NCI-H2227 (cell line): ENCODE measurements around the gene SHLD1.
A peak's percentile ranks its signal among the peaks of the same experiment; 100 is the strongest.

Experiments
- DNase-seq: peaks from one replicate; lab custom pipeline; 2025; ENCODE audit not compliant: unreplicated experiment; lab: John Stamatoyannopoulos, UW

The SHLD1 gene

DNA sequence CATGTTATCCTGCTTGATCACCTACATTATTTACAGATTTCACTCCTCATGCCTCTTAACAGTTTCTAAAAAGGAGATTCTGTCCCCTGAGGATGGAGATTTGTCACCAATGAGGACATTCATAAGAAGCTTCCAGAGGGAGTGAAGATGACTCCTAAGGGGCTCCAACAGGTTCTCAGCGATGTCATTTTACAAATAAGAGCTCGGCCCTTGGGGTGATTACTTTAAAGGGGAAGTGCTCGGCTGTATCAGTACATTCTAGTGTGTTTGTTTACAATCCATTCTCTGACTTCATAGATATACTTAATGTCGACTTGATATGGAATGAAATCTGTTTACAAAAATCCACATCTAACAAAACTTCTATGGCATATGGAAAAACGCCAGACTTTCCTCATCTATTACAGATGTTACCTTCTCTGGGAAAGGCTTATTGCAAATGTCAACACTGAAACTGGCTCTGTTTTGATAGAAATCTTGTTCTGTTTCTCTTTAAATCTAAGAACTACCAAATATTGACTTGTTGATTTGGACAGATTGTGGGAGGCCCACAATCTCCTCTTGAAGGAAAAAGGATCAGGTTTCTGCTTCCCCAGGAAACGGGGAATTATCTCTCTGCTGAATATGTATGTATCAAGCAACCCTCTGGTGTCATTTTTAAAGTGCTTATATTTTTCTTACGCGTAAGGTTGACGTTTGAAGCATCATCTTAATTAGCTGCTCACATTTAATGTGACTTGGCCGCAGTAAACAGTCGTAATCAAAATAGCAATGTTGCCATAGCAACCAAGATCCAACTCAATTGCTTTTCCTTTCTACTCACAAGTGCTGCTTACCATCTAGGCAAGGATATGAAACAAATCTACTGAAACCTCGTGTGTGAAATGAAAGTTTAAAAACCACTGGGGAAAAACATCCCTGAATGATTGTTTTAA, 95.7 kb downstream of the SHLD1 start:
- DNase-seq = peak; percentile 62

DNA sequence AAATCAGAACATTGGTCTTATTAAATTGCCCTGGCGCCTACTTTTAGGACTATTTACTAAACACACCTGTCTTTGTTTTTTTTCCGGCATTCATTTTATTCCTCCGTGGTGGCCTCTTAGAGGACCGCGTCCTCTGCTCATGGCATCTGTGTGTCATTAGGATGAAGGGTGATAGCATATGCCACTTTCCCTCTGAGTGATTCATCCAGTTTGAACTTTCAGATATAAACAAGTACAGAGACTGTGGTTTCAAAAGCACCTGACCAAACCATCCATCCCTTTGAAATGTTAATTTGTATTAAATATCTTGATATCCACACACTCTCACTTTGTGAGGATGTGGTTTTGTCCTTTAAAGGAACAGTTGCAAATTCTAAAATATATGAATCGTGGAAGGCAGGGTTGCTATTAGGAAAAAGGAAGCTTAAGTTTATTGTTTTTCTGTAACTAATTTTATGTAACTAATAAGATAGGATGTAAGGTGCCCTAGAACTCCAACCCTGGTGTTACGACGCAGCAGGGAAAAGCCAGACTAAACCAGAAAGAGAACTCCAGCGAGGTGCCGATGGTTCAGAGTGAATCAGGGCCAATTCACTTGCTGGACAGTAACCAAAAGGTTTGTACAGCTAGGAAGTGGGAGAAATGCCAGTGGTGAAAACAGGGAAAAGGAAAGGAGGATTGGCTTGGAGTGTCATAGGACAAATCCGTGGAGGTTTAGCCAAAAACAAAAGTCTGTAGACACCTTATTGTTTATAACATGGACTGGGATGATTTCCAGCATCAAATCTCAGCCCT, 98.7 kb downstream of the SHLD1 start:
- DNase-seq = no peak

DNA sequence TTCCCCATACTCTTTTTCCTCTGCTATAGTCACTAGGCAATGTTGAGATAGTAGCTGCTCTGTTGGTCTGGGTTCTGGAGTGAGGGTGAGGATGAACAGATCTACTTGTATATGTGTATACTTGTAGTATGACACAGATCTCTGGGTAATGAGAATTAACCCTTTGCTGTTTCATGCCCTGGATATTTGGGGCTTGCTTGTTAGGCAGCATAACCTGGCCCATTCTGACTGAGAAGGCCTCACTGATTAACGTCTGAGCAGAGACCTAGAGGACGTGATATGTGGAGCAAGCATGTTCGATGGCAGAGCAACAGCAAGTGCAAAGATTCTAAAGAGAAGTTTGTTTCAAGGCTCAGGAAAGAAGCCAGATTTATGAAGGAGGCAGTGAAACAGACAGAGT, 105.7 kb downstream of the SHLD1 start:
- no peak for DNase-seq

DNA sequence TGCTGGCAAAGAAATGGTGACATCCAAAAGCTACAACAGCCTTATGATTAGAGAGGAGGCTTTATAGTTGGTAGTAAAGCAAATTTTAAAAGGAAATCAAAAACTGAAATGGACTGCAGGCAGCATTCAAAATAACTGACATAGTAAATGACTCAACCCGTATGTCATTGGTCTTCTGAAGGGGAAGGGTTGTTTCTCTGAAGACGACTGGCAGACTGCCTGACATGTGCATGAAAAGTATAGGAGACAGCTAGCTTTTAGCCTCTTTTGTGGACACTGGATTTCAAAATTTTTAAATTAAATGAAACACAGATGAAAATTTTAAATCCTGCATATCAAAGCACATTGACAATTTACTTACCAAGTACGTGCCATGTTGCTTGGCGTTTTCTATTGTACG, 109.4 kb downstream of the SHLD1 start:
- DNase-seq = no peak

DNA sequence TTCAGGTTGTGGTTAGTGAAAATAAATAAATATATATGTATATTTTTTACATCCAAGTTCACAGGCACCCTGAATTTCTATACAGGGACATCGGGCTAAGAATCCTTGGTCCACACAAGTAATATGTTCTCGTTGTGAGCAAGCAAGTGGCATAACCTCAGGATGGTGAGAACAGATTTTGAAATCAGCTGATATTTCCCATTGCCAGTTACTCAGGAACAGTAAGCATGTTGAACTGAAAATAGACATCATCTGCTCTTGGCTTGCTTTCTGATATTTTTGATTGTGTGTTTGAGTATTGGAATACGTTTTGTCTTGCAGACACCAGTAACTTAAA, 112.5 kb downstream of the SHLD1 start:
- no peak for DNase-seq

DNA sequence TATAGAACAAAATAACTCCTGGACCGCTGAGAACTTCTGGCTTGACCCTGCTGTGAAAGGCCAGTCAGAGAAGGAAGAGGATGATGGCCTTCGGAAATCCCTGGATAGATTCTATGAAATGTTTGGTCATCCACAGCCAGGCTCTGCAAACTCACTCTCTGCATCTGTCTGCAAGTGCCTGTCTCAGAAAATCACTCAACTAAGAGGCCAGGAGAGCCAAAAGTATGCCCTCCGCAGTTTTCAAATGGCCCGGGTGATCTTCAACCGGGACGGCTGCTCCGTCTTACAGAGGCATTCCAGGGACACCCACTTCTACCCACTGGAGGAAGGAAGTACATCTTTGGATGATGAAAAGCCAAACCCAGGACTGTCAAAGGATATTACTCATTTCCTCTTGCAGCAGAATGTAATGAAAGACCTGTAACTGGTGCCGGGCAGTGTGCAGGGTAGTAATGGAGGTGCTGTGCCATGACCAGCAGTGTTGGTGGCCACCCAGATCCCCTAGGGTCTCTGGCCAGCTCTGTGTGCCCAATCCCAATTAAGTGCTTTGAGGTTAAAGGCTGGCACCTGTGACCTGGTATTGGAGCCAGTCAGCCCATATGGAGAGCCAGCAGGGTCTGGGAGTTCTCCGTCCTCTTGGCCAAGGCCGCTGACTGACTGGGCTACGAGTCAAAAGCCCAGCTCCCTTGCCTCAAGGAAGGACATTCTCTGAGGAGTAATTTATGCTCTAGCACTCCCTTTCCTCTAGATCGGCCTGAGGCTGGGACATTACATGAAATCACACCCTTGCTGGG, 113.0 kb downstream of the SHLD1 start:
- DNase-seq = no peak

DNA sequence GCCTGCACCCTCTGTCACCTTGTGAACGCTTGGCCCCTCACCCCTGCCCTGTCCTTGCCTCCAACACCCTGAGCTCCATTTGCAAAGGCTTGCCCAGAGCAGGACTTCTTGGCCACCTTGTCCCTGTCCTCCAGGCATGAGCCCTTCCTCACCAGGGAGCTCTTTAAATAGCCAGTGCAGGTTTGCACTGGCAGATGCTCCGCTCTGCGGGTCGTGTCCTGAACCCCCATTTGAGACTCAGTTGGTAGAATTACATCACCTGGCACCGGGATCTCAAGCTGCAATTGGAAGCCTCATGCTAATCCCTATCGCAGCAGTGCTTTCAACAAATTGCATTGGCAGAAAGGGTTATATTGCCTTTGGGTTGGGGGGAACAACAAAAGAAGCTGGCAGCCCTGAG, 114.2 kb downstream of the SHLD1 start:
- DNase-seq = no peak

DNA sequence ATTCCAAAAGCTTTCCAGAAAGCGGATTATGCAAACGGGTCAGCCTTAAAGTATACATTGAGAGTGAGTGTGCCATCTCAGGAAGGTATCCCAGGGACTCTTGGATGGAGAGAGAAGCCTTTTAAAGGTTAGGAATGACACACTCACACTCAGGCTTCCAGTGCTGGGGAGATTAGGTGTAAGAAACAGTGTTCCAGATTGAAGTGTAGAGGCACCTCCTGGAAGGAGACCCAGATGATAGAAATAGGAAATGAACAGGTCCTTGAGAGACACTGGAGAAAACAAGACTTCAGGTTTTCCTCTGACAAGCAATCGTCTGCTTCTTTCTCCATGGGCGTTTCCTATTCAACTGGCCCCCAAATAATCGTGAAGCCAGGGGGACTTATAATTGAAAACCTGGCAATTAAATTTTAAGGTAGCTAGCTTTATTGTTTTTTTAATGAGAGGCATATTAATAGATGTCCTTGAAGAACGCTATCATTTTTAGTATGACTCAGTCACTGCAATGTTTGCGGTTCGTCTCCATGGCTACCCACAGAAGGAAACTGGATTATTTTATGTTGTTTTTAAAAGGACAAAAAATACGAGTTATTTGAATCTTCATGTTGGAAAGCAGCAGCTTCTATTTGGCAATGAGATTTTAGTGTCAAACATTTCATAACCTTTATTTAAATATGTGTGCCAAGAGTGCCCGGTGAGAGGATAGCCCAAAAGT, 114.8 kb downstream of the SHLD1 start:
- DNase-seq = no peak

DNA sequence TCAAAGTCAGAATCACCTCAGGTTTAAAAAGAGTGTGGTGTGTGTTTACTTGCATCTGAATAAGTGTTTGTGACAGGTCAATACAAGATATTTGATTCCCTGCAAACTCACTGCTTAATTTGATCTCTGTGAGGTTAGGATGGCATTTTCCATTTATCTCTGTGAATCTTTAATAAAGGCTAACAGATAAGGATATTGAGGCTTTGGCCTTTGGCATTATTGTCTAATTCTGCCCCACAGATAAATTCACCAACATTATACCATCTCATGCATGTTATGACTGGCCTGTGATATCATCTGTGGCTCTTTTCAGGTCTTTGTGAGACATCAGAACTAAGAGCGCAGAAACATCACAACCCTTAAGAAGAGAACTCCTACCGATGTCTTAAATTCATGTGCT, 115.4 kb downstream of the SHLD1 start:
- DNase-seq = no peak

DNA sequence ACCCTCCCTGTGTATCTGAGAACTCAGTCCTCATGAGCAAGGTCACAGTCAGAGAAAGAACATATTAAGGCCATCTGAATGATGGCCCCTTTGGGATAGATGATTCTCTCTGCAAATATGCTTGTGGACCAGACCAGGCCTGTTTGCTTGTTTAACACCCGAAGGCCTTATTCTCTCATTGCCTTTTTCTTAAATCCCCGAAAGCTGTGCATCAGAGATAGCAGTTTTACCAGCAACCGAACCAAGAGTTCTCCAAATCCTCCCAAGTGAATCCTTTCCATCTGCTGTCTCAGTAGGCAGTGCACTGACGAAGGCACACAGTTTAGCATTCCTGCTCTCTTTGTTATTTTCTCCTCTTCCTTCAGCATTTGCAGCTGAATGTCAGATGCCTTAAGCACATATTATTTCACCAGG, 120.4 kb downstream of the SHLD1 start:
- no peak for DNase-seq

DNA sequence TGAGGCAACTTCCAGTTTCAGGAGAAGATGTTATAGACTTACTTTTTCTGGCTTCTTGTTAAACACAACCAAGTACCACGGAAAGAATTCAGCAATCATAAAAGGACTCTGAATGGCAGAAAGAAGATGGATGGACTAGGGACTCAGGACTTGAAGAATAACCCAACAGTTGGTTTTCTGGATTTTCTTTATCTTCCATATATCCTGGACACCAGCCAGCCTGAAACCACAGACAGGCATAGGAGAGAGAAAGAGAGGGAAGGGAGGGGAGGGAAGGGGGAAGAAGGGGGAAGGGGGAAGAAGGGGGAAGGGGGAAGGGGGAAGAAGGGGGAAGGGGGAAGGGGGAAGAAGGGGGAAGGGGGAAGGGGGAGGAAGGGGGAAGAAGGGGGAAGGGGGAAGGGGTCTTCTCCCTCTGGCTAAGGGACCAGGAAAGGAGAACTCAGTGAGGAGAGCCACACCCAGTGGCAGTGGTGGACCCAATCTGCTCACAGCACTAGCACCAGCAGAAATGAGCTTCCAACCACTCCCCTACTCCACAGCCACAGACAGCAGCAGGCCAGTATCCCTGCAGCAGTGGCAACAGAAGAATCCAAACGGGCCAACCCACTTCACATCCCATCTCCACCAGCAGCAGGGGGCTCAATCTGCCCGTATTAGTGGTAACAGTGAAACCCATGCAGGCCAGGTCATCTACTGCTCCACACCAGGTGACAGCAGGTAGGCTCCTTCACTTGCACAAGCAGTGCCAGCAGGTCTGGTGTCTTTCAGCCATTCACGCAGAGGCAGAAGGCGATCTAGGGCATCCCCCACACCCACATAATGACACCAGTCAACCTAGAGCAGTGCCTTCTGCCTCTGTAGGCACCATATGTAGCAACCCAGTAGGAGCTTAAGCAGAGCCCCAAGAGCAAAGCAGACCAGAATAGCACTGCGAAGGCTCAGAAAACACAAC, 121.5 kb downstream of the SHLD1 start:
- DNase-seq = no peak

DNA sequence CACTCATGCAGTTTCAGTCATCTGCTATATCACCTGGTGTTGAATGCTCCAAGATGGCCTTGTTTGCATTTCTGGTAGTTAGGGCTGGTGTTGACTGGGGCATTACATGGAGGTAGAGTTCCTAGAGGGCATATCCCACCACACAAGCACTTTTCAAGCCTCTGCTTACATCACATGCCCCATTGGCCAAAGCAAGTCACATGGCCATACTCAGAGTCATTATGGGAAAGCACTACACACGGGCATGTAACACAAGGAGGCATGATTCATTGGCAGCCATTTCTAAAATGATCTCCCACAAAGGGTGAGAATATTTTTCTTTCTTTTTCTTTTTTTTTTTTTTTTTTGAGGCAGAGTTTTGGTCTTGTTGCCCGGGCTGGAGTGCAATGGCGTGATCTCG, 126.9 kb downstream of the SHLD1 start:
- no peak for DNase-seq

DNA sequence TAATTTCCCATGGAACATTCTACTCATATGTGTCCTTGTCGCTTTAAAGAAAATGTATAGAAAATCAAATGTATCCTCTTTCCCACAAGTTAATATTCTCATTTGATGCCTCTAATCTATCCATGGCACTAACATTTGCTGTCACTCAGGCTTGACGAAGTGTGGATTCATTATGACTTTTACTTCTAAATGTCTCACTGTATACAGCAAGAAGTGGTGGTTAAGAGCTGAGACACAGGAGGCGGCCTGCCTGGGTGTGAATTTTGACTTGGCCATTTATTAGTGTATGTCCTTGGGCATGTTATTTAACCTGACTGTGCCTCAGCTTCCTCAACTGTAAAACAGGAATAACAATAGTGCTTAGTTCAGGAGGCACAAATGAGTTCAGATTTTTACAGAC, 130.1 kb downstream of the SHLD1 start:
- DNase-seq = no peak

DNA sequence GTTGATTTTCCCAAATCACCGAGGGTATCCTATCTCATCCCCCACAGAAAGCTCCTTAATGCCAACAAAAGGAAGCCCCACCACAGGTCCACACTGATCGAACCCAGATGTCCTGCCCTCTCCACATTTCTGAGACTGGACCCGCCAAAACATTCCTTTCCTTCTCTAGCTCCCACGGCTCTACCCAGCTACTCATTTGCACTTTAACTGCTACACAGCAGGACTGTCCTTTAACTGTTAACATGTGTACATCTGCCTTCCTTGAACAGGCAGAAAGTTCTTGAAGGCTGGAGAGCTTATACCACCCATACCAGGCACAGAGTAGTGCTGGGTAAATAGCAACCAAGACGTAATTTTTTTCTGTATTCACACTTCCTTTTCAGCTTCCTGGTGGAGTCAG, 131.5 kb downstream of the SHLD1 start:
- no peak for DNase-seq

DNA sequence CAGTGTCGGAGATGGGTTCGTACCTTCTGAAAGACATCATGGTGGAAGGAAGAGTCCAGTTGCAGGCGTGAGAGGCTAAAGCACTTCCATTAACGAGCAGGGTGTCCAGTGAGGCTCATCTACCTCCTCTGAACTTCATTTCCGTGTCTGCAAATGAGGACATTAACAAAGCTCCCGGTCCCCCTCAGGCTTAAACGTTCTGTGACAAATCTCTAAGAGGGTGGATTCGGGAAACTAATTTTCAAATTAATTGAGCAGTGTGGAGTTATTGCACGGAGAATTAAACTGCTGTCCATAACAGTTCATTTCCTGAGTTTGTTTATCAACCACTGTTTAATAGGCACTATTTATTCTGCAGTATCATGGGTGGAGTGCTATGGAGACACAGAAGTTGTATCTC, 132.0 kb downstream of the SHLD1 start:
- no peak for DNase-seq

DNA sequence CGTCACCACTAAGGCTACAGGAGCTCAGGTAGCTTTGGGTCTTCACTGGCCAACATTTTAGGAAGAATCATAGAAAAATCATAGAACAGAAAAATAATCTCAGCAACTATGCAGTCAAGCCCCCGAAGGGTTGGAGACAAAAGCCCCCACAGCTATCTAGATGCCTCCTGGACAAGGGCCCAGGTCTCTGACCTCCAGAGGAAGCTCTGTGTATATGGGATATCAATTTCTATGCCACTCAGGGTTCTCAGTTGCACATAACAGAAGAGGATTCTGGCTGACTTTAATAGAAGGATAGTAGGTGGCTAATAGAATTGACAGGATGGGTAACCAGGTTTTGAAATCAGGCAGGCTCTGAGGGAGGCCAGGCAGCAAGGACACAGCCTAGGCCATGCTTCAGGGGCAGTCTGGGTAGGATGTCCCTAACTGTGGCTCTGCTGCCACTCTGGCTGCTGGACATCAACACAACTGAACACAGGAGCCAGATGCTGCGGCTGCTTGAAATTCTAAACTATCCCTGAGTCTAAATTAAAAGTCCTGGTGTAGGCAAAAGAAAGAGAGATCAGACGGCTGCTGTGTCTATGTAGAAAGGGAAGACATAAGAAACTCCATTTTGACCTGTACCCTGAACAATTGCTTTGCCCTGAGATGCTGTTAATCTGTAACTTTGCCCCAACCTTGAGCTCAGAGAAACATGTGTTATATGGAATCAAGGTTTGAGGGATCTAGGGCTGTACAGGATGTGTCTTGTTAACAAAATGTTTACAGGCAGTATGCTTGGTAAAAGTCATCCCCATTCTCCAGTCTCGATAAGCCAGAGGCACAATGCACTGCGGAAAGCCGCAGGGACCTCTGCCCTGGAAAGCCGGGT, 134.5 kb downstream of the SHLD1 start:
- DNase-seq = no peak

DNA sequence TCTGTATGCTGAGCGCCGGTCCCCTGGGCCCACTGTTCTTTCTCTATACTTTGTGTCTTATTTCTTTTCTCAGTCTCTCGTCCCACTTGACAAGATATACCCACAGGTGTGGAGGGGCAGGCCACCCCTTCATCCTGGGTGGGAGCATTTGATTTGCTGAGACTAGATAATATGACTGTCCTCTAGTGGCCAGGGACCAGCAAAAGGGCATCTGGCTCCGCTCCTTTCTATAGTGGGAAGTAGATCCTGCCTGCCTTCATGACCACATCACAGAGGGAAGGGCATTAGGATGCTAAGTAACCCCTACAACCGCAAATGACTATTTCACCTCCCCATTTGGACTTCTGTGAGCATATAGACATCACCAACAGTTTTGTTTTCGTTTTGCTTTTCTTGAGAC, 135.7 kb downstream of the SHLD1 start:
- no peak for DNase-seq

DNA sequence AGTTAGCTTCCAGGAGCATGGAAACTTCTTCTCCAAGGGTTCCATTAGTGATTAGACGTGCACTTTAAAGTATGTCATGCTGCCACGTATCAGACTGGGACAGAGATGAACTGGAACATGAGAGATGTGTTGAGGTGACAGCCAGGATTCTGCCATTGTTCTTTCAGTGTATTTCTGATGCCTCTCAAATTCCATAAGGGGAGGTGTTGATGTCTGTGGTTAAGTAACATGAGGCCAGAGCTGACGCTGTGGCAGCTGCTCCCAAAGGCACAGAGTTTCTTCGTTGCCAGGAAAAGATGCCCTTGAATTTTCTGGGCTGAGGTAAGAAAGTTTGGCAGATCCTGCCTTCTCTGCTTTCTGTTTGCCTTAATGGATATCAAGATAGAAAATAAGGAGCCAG, 136.6 kb downstream of the SHLD1 start:
- DNase-seq = no peak

DNA sequence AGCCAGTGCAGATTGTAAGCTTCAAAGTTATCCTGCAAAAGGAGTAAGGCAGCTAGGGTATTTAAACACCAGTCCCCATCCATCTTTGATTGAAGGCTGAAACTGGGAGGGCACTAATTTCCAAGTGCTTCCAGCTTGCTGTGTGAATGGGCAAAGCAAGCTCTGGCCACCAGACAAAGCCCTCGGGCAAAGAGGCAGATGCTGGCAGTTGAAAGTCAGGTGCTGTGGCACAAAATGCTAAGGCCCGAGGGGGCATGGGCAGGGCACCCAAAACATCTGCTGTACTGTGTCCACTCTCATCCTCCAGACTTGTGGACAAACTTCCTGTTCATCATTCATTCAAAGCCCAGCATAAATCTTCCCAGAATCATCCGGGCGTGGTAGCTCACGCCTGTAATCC, 137.2 kb downstream of the SHLD1 start:
- no peak for DNase-seq
